Upper lobe of left lung (tissue), 6 donors: ENCODE measurements around the gene DEK. TPM values are rescaled to one million over a fixed set of nuclear protein-coding genes. Genes with fewer than 3 reads are reported as not detected.

Source experiments
- ATAC-seq, 2 donors: fragments of 200-7000 bp; cut with Tn5 transposase; one replicate each; pipeline ENCODE4 v1.9.1; 2022; ENCODE audit warnings: mild to moderate bottlenecking in 2 of 2, moderate library complexity in 2 of 2; ENCODE audit not compliant: low FRiP score in 2 of 2
- DNase-seq, 2 donors: peaks; one replicate each; pipeline ENCODE4 v3.0.0-alpha.2; 2019 to 2020
- H3K27ac ChIP-seq, 4 donors: fragments of 200-600 bp; sonication (generic); one replicate each; pipeline ENCODE4 v1.5.1; 2016 to 2019
- H3K27me3 ChIP-seq, 4 donors: fragments of 200-600 bp; sonication (generic); one replicate each; pipeline ENCODE4 v1.5.1; 2017 to 2019
- H3K36me3 ChIP-seq, 4 donors: fragments of 200-600 bp; sonication (generic); one replicate each; pipeline ENCODE4 v1.5.1; 2016 to 2019
- H3K4me1 ChIP-seq, 4 donors: fragments of 200-600 bp; sonication (generic); one replicate each; pipeline ENCODE4 v1.5.1; 2018 to 2019
- H3K4me3 ChIP-seq, 4 donors: fragments of 200-600 bp; sonication (generic); one replicate each; pipeline ENCODE4 v1.5.1; 2017 to 2019; ENCODE audit warnings: mild to moderate bottlenecking in 2 of 4, moderate library complexity in 1 of 4
- H3K9me3 ChIP-seq, 4 donors: fragments of 200-600 bp; sonication (generic); one replicate each; pipeline ENCODE4 v1.5.1; 2018 to 2019
- EP300 ChIP-seq, 4 donors: sonication (generic); formaldehyde crosslinking; IDR thresholded peaks; one replicate each; pipeline ENCODE4 v1.5.1; 2017; ENCODE audit warnings: antibody characterized with exemption in 4 of 4, control low read depth in 2 of 4
- POLR2A ChIP-seq, 4 donors: fragments of 450-650 bp; IDR thresholded peaks; one replicate each; pipeline ENCODE4 v1.5.1; 2016 to 2017; ENCODE audit warnings: antibody characterized with exemption in 4 of 4, mild to moderate bottlenecking in 2 of 4
- POLR2AphosphoS5 ChIP-seq, 2 donors: sonication (generic); formaldehyde crosslinking; IDR thresholded peaks; one replicate each; pipeline ENCODE4 v1.5.1; 2017; ENCODE audit warnings: antibody characterized with exemption in 2 of 2
- WGBS, 2 donors: methylation state at CpG; one replicate each; pipeline ENCODE4 v1.1.5; 2017 to 2018; 5-methylcytosine and 5-hydroxymethylcytosine counted together
- total RNA-seq, 6 donors: library from RNA; depleted of rRNA in 4 of 6; stranded (reverse); fragments of >200 nt in 4 of 6; gene quantifications; one replicate each; pipeline versions ENCODE4 v1.1.0 to v1.2.1, GENCODE V29; 2016 to 2021
- TF ChIP-seq, protein P1 (sequence below), 6 experiments: fragments of 450-650 bp in 4 of 6; fragments of 200-600 bp in 2 of 6; sonication (generic) in 2 of 6; IDR thresholded peaks; one replicate each; pipeline ENCODE4 v1.5.1; 2016 to 2019; ENCODE audit warnings: antibody characterized with exemption in 6 of 6
- donor health status: DM: no; HTN: no; CAD: no; lungs with moderate emphysema.
- donor health status: DM: no; HTN: yes; CAD: no; lungs with severe emphysema.

DEK gene
- total RNA-seq, 6 donors from 2014 or later, result 61.5 to 170 (median 92.4) TPM

- no peak for TF ChIP-seq EP300 (IDR thresholded peaks at IDR 0.05)
- no peak for TF ChIP-seq POLR2A (IDR thresholded peaks at IDR 0.05)
- TF ChIP-seq POLR2AphosphoS5 (IDR thresholded peaks at IDR 0.05), result no peak
- TF ChIP-seq, protein P1, sequence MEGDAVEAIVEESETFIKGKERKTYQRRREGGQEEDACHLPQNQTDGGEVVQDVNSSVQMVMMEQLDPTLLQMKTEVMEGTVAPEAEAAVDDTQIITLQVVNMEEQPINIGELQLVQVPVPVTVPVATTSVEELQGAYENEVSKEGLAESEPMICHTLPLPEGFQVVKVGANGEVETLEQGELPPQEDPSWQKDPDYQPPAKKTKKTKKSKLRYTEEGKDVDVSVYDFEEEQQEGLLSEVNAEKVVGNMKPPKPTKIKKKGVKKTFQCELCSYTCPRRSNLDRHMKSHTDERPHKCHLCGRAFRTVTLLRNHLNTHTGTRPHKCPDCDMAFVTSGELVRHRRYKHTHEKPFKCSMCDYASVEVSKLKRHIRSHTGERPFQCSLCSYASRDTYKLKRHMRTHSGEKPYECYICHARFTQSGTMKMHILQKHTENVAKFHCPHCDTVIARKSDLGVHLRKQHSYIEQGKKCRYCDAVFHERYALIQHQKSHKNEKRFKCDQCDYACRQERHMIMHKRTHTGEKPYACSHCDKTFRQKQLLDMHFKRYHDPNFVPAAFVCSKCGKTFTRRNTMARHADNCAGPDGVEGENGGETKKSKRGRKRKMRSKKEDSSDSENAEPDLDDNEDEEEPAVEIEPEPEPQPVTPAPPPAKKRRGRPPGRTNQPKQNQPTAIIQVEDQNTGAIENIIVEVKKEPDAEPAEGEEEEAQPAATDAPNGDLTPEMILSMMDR (IDR thresholded peaks at IDR 0.05), result no peak
- DNase-seq (no peak), ATAC-seq (no peak)
- no peaks in the 10 kb centered on the region for H3K27me3 ChIP-seq
- no peaks in the 10 kb centered on the region for H3K4me1 ChIP-seq
- no peak overlapping the region for H3K27ac ChIP-seq
- H3K36me3 ChIP-seq, result no peaks in the 10 kb centered on the region
- no peaks in the 10 kb centered on the region for H3K9me3 ChIP-seq
- H3K4me3 ChIP-seq, result no peak overlapping the region
- WGBS, 2 donors, result 93 to 97% methylated on average over 2 of the region's 2 CpGs
Measured at GRCh38 chr6:18306977-18307376, 42.6 kb upstream of the DEK start.

GRCh38 chr6:18302561-18303439 lies 38.5 kb upstream of the DEK start:
- Histone ChIP-seq H3K27ac (no peak overlapping the region), H3K4me3 (no peak overlapping the region), H3K4me1 (no peaks in the 10 kb centered on the region), H3K9me3 (no peaks in the 10 kb centered on the region), H3K36me3 (no peaks in the 10 kb centered on the region), H3K27me3 (no peaks in the 10 kb centered on the region)
- DNase-seq, result no peak
- WGBS, 2 donors, result 82 to 87% methylated on average over 8 of the region's 8 CpGs
- TF ChIP-seq, protein P1 (IDR thresholded peaks at IDR 0.05), result no peak
- no peak for TF ChIP-seq EP300 (IDR thresholded peaks at IDR 0.05)
- no peak for ATAC-seq

DNA sequence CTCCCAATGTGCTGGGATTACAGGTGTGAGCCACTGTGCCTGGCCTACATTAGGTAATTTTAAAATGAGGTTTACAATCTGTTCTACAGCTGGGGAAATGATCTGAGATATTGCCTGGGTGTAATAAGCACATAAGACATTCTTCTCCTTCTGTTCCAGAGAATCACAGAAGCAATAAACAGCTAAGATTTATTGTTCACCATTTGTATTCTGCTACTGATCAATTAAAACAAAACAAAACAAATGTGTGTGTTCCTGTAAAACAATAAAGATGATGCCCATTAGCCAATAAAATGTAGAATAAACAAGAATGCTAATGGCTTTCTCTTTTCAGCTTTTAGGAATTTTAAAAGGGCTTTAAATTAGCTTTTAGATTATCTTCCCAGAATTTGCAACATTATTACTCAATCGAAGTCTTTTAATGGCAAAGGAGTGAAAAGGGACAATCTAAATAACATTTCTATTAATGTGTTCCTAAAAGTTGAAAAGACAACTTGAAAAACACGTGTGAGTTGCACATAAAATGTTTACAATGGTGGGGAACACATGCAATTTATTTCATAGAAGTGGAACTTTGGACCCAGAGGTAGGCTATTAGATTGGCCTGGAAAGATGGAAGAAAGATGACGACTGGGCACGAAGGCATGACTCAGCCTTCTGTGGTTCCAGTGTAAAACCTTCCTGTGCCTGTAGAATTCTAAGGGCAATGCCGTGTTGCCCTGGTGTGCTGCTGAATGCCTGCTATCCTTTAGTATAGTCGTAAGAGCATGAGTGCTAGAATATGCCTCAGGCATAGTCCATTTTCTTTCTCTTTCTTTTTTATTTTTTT lies 29.0 kb upstream of the DEK start:
- no peak overlapping the region for H3K27ac ChIP-seq
- H3K36me3 ChIP-seq, result no peaks in the 10 kb centered on the region
- 75 to 76% methylated on average over 6 of the region's 6 CpGs for WGBS, 2 donors
- H3K9me3 ChIP-seq, result no peaks in the 10 kb centered on the region
- ATAC-seq (no peak), DNase-seq (no peak)
- no peaks in the 10 kb centered on the region for H3K27me3 ChIP-seq
- TF ChIP-seq POLR2A (IDR thresholded peaks at IDR 0.05) (no peak), POLR2AphosphoS5 (IDR thresholded peaks at IDR 0.05) (no peak), EP300 (IDR thresholded peaks at IDR 0.05) (no peak)
- TF ChIP-seq, protein P1 (IDR thresholded peaks at IDR 0.05), result no peak
- no peak overlapping the region for H3K4me3 ChIP-seq
- no peaks in the 10 kb centered on the region for H3K4me1 ChIP-seq

- Histone ChIP-seq H3K9me3 (no peaks in the 10 kb centered on the region), H3K27me3 (no peaks in the 10 kb centered on the region), H3K36me3 (no peaks in the 10 kb centered on the region), H3K4me1 (no peaks in the 10 kb centered on the region), H3K27ac (no peak overlapping the region), H3K4me3 (no peak overlapping the region)
- no peak for TF ChIP-seq POLR2A (IDR thresholded peaks at IDR 0.05)
- TF ChIP-seq, protein P1 (IDR thresholded peaks at IDR 0.05), result no peak
- no peak for TF ChIP-seq POLR2AphosphoS5 (IDR thresholded peaks at IDR 0.05)
- no peak for TF ChIP-seq EP300 (IDR thresholded peaks at IDR 0.05)
- DNase-seq, result no peak
- ATAC-seq, result no peak
- 63 to 89% methylated on average over 4 of the region's 4 CpGs for WGBS, 2 donors
Measured at GRCh38 chr6:18289283-18289682, 25.0 kb upstream of the DEK start.
